H1 (cell line): Measurements from ENCODE around the gene CDC37. TPM values are rescaled to one million over a fixed set of nuclear protein-coding genes. Genes with fewer than 3 reads are reported as not detected.

Experiments used
- CTCF ChIA-PET: fragments of 300-600 bp; sonication (Branson Sonifier 250); formaldehyde crosslinking; loops from one replicate; lab custom pipeline; 2021; ENCODE audit not compliant: partially characterized antibody; lab: Charles Lee
- POLR2A ChIA-PET: fragments of 300-600 bp; sonication (Branson Sonifier 250); formaldehyde crosslinking; loops from one replicate; lab custom pipeline; 2021; ENCODE audit warnings: inconsistent platforms; ENCODE audit not compliant: partially characterized antibody; lab: Charles Lee
- DNase-seq, 2 experiments: peaks; one replicate each; pipeline versions ENCODE4 v3.0.0 to v3.0.0-alpha.2; 2010 to 2022; ENCODE audit warnings: low spot score in 2 of 2, low read depth in 1 of 2, mixed read lengths in 1 of 2
- FAIRE-seq: peaks from 2 replicates; lab custom pipeline; 2011; peaks lifted over from hg19 to GRCh38; lab: Jason Lieb, UNC
- H2AFZ ChIP-seq: 2 replicates; pipeline ENCODE4 v1.8.1; 2012; ENCODE audit warnings: low read length, inconsistent platforms
- H2AK5ac ChIP-seq: 2 replicates; pipeline ENCODE4 v1.6.1; 2013; ENCODE audit warnings: low read depth, low read length
- H2BK120ac ChIP-seq: replicated peaks from 2 replicates; pipeline ENCODE3; 2013; ENCODE audit warnings: low read depth, low read length, inconsistent platforms
- H2BK12ac ChIP-seq: 2 replicates; pipeline ENCODE4 v1.6.1; 2013; ENCODE audit warnings: low read depth, low read length
- H2BK15ac ChIP-seq: 2 replicates; pipeline ENCODE4 v1.6.1; 2013; ENCODE audit warnings: low read length
- H2BK20ac ChIP-seq: 2 replicates; pipeline ENCODE4 v1.6.1; 2013; ENCODE audit warnings: low read length
- H2BK5ac ChIP-seq: 2 replicates; pipeline ENCODE4 v1.6.1; 2013; ENCODE audit warnings: low read depth, low read length
- H3K14ac ChIP-seq: 2 replicates; pipeline ENCODE4 v1.6.1; 2013; ENCODE audit warnings: inconsistent platforms; ENCODE audit not compliant: insufficient read length
- H3K18ac ChIP-seq: 2 replicates; pipeline ENCODE4 v1.6.1; 2013; ENCODE audit warnings: low read length; ENCODE audit errors: extremely low read depth
- H3K23ac ChIP-seq: 2 replicates; pipeline ENCODE4 v1.6.1; 2013; ENCODE audit warnings: inconsistent platforms; ENCODE audit not compliant: insufficient read length
- H3K23me2 ChIP-seq: 2 replicates; pipeline ENCODE4 v1.6.1; 2013; ENCODE audit warnings: low read depth, low read length
- H3K27ac ChIP-seq: 2 replicates; pipeline ENCODE4 v1.6.1; 2011; ENCODE audit warnings: low read depth, low read length, inconsistent platforms
- H3K27me3 ChIP-seq, 4 experiments: replicated peaks in 1 of 4; 1 replicate in 1 of 4; 2 replicates in 3 of 4; pipeline versions ENCODE4 v1.6.1 to v1.8.1; 2011 to 2013; ENCODE audit warnings: low read length in 3 of 4, mild to moderate bottlenecking in 3 of 4, inconsistent platforms in 2 of 4, mixed read lengths in 2 of 4, moderate library complexity in 1 of 4; ENCODE audit not compliant: control insufficient read depth in 3 of 4, insufficient read depth in 3 of 4; ENCODE audit errors: extremely low read depth in 1 of 4
- H3K36me3 ChIP-seq, 4 experiments: 2 replicates each; pipeline versions ENCODE4 v1.6.1 to v1.8.1; 2011 to 2013; ENCODE audit warnings: mild to moderate bottlenecking in 4 of 4, low read length in 3 of 4, moderate library complexity in 2 of 4, control low read depth in 1 of 4, inconsistent platforms in 1 of 4; ENCODE audit not compliant: insufficient read depth in 4 of 4, control insufficient read depth in 2 of 4
- H3K4ac ChIP-seq: replicated peaks from 2 replicates; pipeline ENCODE3; 2013; ENCODE audit warnings: low read length, low read depth, mixed read lengths, inconsistent platforms; ENCODE audit not compliant: insufficient read length
- H3K4me1 ChIP-seq, 4 experiments: replicated peaks in 1 of 4; 1 replicate in 1 of 4; 2 replicates in 3 of 4; pipeline versions ENCODE4 v1.6.1 to v1.8.1; 2011 to 2013; ENCODE audit warnings: low read length in 3 of 4, inconsistent platforms in 2 of 4, mixed read lengths in 1 of 4; ENCODE audit not compliant: insufficient read depth in 4 of 4, control insufficient read depth in 3 of 4
- H3K4me2 ChIP-seq, 2 experiments: 2 replicates each; pipeline versions ENCODE4 v1.6.1 to v1.8.1; 2011 to 2013; ENCODE audit warnings: low read depth in 2 of 2, low read length in 2 of 2, control low read depth in 1 of 2, inconsistent platforms in 1 of 2, mild to moderate bottlenecking in 1 of 2; ENCODE audit not compliant: insufficient read depth in 1 of 2
- H3K4me3 ChIP-seq, 4 experiments: fragments of 200-600, 300-600 bp in 1 of 4; sonication (generic), shearing (Covaris generic), sonication (Bioruptor Twin) in 1 of 4; 2 replicates each; pipeline versions ENCODE4 v1.5.1 to v1.8.1; 2011 to 2016; ENCODE audit warnings: low read length in 4 of 4, low read depth in 3 of 4, control low read depth in 2 of 4, inconsistent platforms in 2 of 4, mild to moderate bottlenecking in 2 of 4, mixed read lengths in 1 of 4, moderate library complexity in 1 of 4; ENCODE audit not compliant: insufficient read depth in 2 of 4; ENCODE audit errors: extremely low read depth in 1 of 4
- H3K56ac ChIP-seq: replicated peaks from 2 replicates; pipeline ENCODE3; 2013; ENCODE audit warnings: low read depth, mild to moderate bottlenecking, mixed read lengths, low read length, inconsistent platforms; ENCODE audit not compliant: insufficient read length
- H3K79me1 ChIP-seq: 2 replicates; pipeline ENCODE4 v1.6.1; 2013; ENCODE audit warnings: low read depth, low read length, control low read depth
- H3K79me2 ChIP-seq, 2 experiments: 2 replicates each; pipeline versions ENCODE4 v1.6.1 to v1.8.1; 2012 to 2013; ENCODE audit warnings: low read length in 2 of 2, mild to moderate bottlenecking in 2 of 2, inconsistent platforms in 1 of 2; ENCODE audit not compliant: insufficient read depth in 2 of 2, control insufficient read depth in 1 of 2
- H3K9ac ChIP-seq, 4 experiments: replicated peaks in 1 of 4; 1 replicate in 1 of 4; 2 replicates in 3 of 4; pipeline versions ENCODE4 v1.6.1 to v1.8.1; 2011 to 2013; ENCODE audit warnings: low read depth in 3 of 4, low read length in 3 of 4, control low read depth in 2 of 4, mild to moderate bottlenecking in 2 of 4, moderate library complexity in 2 of 4, inconsistent platforms in 1 of 4; ENCODE audit errors: extremely low read depth in 1 of 4
- H3K9me3 ChIP-seq, 2 experiments: 2 replicates each; pipeline versions ENCODE4 v1.6.1 to v1.8.1; 2012 to 2013; ENCODE audit warnings: mild to moderate bottlenecking in 2 of 2, moderate library complexity in 2 of 2, control low read depth in 1 of 2, inconsistent platforms in 1 of 2, low read depth in 1 of 2, low read length in 1 of 2, mixed read lengths in 1 of 2; ENCODE audit not compliant: insufficient read depth in 2 of 2
- H4K20me1 ChIP-seq, 2 experiments: replicated peaks in 1 of 2; 2 replicates each; pipeline versions ENCODE3 to v1.8.1; 2011 to 2013; ENCODE audit warnings: inconsistent platforms in 2 of 2, low read length in 2 of 2, mild to moderate bottlenecking in 1 of 2; ENCODE audit not compliant: insufficient read depth in 2 of 2, control insufficient read depth in 1 of 2
- H4K5ac ChIP-seq: 2 replicates; pipeline ENCODE4 v1.6.1; 2013; ENCODE audit warnings: low read length, low read depth, mixed read lengths, inconsistent platforms; ENCODE audit not compliant: insufficient read length
- H4K8ac ChIP-seq: 2 replicates; pipeline ENCODE4 v1.8.0; 2013; ENCODE audit warnings: mild to moderate bottlenecking, moderate library complexity, low read length, inconsistent platforms; ENCODE audit not compliant: insufficient read depth; ENCODE audit errors: extremely low read depth
- H4K91ac ChIP-seq: replicated peaks from 2 replicates; pipeline ENCODE3; 2013; ENCODE audit warnings: low read length, mixed read lengths, inconsistent platforms; ENCODE audit not compliant: insufficient read length
- CHD1 ChIP-seq: IDR thresholded peaks from 2 replicates; pipeline ENCODE4 v1.6.1; 2012; ENCODE audit warnings: low read depth, low read length, improper control_type of control experiment
- NANOG ChIP-seq: IDR thresholded peaks from 2 replicates; pipeline ENCODE4 v1.6.1; 2011; ENCODE audit warnings: low read length, low read depth, mild to moderate bottlenecking, inconsistent platforms; ENCODE audit not compliant: insufficient read depth, poor library complexity, severe bottlenecking
- WGBS, 2 experiments: shearing (Covaris generic) in 1 of 2; methylation state at CpG; one replicate each; pipeline versions ENCODE4 v1.1.6 to v1.1.7; 2013 to 2015; ENCODE audit warnings: low lambda C conversion rate in 2 of 2, mixed read lengths in 2 of 2, inconsistent platforms in 1 of 2, low coverage in 1 of 2, missing lambda C conversion rate in 1 of 2; ENCODE audit not compliant: insufficient replicate concordance in 2 of 2, insufficient coverage in 1 of 2, insufficient read length in 1 of 2; ENCODE audit errors: extremely low coverage in 1 of 2, missing lambda C conversion rate in 1 of 2; 5-methylcytosine and 5-hydroxymethylcytosine counted together
- polyA plus RNA-seq, 7 experiments: library from polyadenylated mRNA; depleted of rRNA in 3 of 7; stranded (reverse) in 5 of 7; unstranded in 2 of 7; fragments of >200 nt in 5 of 7; fragments of 200-250 nt in 2 of 7; gene quantifications; 1 replicate in 5 of 7; 2 replicates in 1 of 7; 4 replicates in 1 of 7; pipeline versions ENCODE4 v1.2.1 to v1.2.3, GENCODE V29; 2011 to 2013; ENCODE audit warnings: missing spikeins in 2 of 7, mixed read lengths in 2 of 7
- total RNA-seq: library from RNA; stranded (reverse); fragmentation: NEBNext Ultra II Directional; extraction: Animal tissue kit (Norgen Biotek cat#: 25700); gene quantifications from 2 replicates; pipeline ENCODE4 v1.2.1, GENCODE V29; 2021
- TF ChIP-seq, protein P1 (sequence below): IDR thresholded peaks from 2 replicates; pipeline ENCODE4 v1.6.1; 2012; ENCODE audit warnings: inconsistent platforms

CDC37 gene
- total and polyA plus RNA-seq, 2 of the 8 experiments (the other 6 are each of a cell fraction or from before 2014, with no cell fraction given) = 162 to 181 TPM

GRCh38 chr19:10421240-10422045 is 18.1 kb upstream of the CDC37 start:
- no peak overlapping the region for H3K9ac ChIP-seq
- H2AK5ac ChIP-seq = 0 out of 2 replicates have a peak overlapping the region, but pooled peaks have one; percentile 1
- WGBS, 2 experiments = 59% methylated on average over 10 of the region's 17 CpGs; no CpG with 5 or more reads in 1 of the 2 experiments
- H2BK20ac ChIP-seq = no peak overlapping the region
- H3K27me3 ChIP-seq = peaks cover 50 to 94% (median 86%) of the 10 kb centered on the region in 4 experiments
- ChIA-PET POLR2A (interaction anchor here (0.8 kb wide), 1 partner anchor 22 kb away, joined by 3 read pairs; no protein-coding TSS in a partner anchor), CTCF (interaction anchor here (0.6 to 6.7 kb wide), 14 partner anchors 8 to 141 kb away, joined by 3 to 67 read pairs (median 4); partner anchors contain the start of gene CDC37)
- H3K9me3 ChIP-seq = no peaks in the 10 kb centered on the region
- H4K20me1 ChIP-seq = peaks cover 0 to 20% of the 10 kb centered on the region in 2 experiments
- H3K4me3 ChIP-seq = peak overlapping the region in 1 of 4 experiments; percentile 60; a peak in 2 of 8 replicates
- no peak overlapping the region for H4K91ac ChIP-seq
- no peak overlapping the region for H3K14ac ChIP-seq
- H3K79me1 ChIP-seq = no peaks in the 10 kb centered on the region
- no peak overlapping the region for H3K27ac ChIP-seq
- H3K23me2 ChIP-seq = peaks cover 14% of the 10 kb centered on the region; the same call in 1 of the 2 replicates
- H2BK5ac ChIP-seq = peak overlapping the region; percentile 48; the same call in 1 of the 2 replicates
- no peak overlapping the region for H4K8ac ChIP-seq
- no peak overlapping the region for H3K56ac ChIP-seq
- H3K36me3 ChIP-seq = no peaks in the 10 kb centered on the region
- no peak overlapping the region for H2AFZ ChIP-seq
- no peak overlapping the region for H3K23ac ChIP-seq
- FAIRE-seq (no peak), DNase-seq (no peak)
- peaks cover 5 to 31% (median 13%) of the 10 kb centered on the region in 4 experiments for H3K4me1 ChIP-seq
- H2BK120ac ChIP-seq = no peak overlapping the region
- H2BK12ac ChIP-seq = peak overlapping the region; percentile 68; the same call in 1 of the 2 replicates
- peak overlapping the region; percentile 67; the same call in 1 of the 2 replicates for H2BK15ac ChIP-seq
- peak overlapping the region; percentile 70 to 98; a peak in 3 of 4 replicates for H3K4me2 ChIP-seq
- no peaks in the 10 kb centered on the region for H3K79me2 ChIP-seq
- no peak overlapping the region for H3K18ac ChIP-seq
- no peak overlapping the region for H3K4ac ChIP-seq
- H4K5ac ChIP-seq = no peak overlapping the region
- TF ChIP-seq NANOG (no peak), CHD1 (no peak)
- TF ChIP-seq, protein P1, sequence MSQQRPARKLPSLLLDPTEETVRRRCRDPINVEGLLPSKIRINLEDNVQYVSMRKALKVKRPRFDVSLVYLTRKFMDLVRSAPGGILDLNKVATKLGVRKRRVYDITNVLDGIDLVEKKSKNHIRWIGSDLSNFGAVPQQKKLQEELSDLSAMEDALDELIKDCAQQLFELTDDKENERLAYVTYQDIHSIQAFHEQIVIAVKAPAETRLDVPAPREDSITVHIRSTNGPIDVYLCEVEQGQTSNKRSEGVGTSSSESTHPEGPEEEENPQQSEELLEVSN = no peak
